8988T (cell line): Measurements from ENCODE around the gene H3-3A.
A peak's percentile ranks its signal among the peaks of the same experiment; 100 is the strongest.

Experiments
- DNase-seq: peaks from one replicate; pipeline ENCODE4 v3.0.0; 2011

Gene H3-3A

GRCh38 chr1:226054519-226055327 lies 7.8 kb upstream of the H3-3A start:
- no peak for DNase-seq

GRCh38 chr1:226059709-226060108 lies 2.8 kb upstream of the H3-3A start:
- no peak for DNase-seq

- no peak for DNase-seq
These were observed 2.1 kb upstream of the H3-3A start for GRCh38 chr1:226060427-226060826.

GRCh38 chr1:226061068-226061840 lies 1.3 kb upstream of the H3-3A start:
- no peak for DNase-seq

- DNase-seq: peak; percentile 79
These were observed 517 bp upstream of the H3-3A start for GRCh38 chr1:226061841-226062557.

GRCh38 chr1:226063224-226063976 lies 884 bp downstream of the H3-3A start:
- peak; percentile 27 for DNase-seq

- no peak for DNase-seq
These were observed 1.7 kb downstream of the H3-3A start for GRCh38 chr1:226063977-226064815.

- no peak for DNase-seq
These were observed 2.3 kb downstream of the H3-3A start for GRCh38 chr1:226064816-226065248.

GRCh38 chr1:226066415-226067078 lies 4.0 kb downstream of the H3-3A start:
- no peak for DNase-seq

- DNase-seq: no peak
These were observed 7.4 kb downstream of the H3-3A start for GRCh38 chr1:226069811-226070489.

- DNase-seq: no peak
These were observed 9.8 kb downstream of the H3-3A start for GRCh38 chr1:226072347-226072746.

GRCh38 chr1:226073184-226073950 lies 10.9 kb downstream of the H3-3A start:
- no peak for DNase-seq

GRCh38 chr1:226074046-226074445 lies 11.5 kb downstream of the H3-3A start:
- no peak for DNase-seq

GRCh38 chr1:226076378-226076777 lies 13.9 kb downstream of the H3-3A start:
- DNase-seq: no peak

GRCh38 chr1:226078374-226078773 lies 15.9 kb downstream of the H3-3A start:
- no peak for DNase-seq

GRCh38 chr1:226082587-226082917 lies 20.0 kb downstream of the H3-3A start:
- no peak for DNase-seq

GRCh38 chr1:226082959-226083301 lies 20.4 kb downstream of the H3-3A start:
- DNase-seq: no peak

GRCh38 chr1:226083302-226084101 lies 21.0 kb downstream of the H3-3A start:
- DNase-seq: peak; percentile 93

- DNase-seq: no peak
These were observed 23.3 kb downstream of the H3-3A start for GRCh38 chr1:226085675-226086285.
